Naive B cell (primary cell): Measurements from ENCODE around the gene GATAD2A. TPM values are rescaled to one million over a fixed set of nuclear protein-coding genes. Genes with fewer than 3 reads are reported as not detected.

ENCODE experiments used
- ATAC-seq, 2 donors: fragments of 150-1000 bp; cut with Tn5 transposase; 2 replicates each; pipeline ENCODE4 v1.10.0; 2021; ENCODE audit warnings: low read depth in 2 of 2, mild to moderate bottlenecking in 2 of 2, moderate library complexity in 2 of 2
- DNase-seq: peaks from one replicate; pipeline ENCODE4 v3.0.0; 2022
- H3K27ac Mint-ChIP-seq, 6 donors: one replicate each; pipeline ENCODE4 v1.8.0; 2020 to 2022; ENCODE audit warnings: mild to moderate bottlenecking in 6 of 6, mixed read lengths in 6 of 6, moderate library complexity in 5 of 6, inconsistent platforms in 2 of 6
- H3K27me3 Mint-ChIP-seq, 3 donors: one replicate each; pipeline ENCODE4 v1.8.0; 2021 to 2022; ENCODE audit warnings: mixed read lengths in 3 of 3, mild to moderate bottlenecking in 1 of 3
- H3K36me3 Mint-ChIP-seq, 2 donors: one replicate each; pipeline ENCODE4 v1.8.0; 2020 to 2022; ENCODE audit warnings: mixed read lengths in 2 of 2, inconsistent platforms in 1 of 2, mild to moderate bottlenecking in 1 of 2
- H3K4me1 Mint-ChIP-seq, 3 donors: one replicate each; pipeline ENCODE4 v1.8.0; 2020 to 2022; ENCODE audit warnings: mixed read lengths in 3 of 3, inconsistent platforms in 1 of 3, mild to moderate bottlenecking in 1 of 3, moderate library complexity in 1 of 3
- H3K4me3 Mint-ChIP-seq, 8 donors: one replicate each; pipeline ENCODE4 v1.8.0; 2020 to 2022; ENCODE audit warnings: mild to moderate bottlenecking in 8 of 8, mixed read lengths in 8 of 8, moderate library complexity in 8 of 8, inconsistent platforms in 2 of 8
- H3K9me3 Mint-ChIP-seq, 7 donors: one replicate each; pipeline ENCODE4 v1.8.0; 2020 to 2022; ENCODE audit warnings: mixed read lengths in 7 of 7, mild to moderate bottlenecking in 5 of 7, inconsistent platforms in 2 of 7, moderate library complexity in 1 of 7
- polyA plus RNA-seq, 6 donors: library from polyadenylated mRNA; unstranded; fragments of 300-500 nt; fragmentation: Illumina TruSeq; gene quantifications; one replicate each; pipeline ENCODE4 v1.2.3, GENCODE V29; 2021; ENCODE audit warnings: low read depth in 6 of 6

GATAD2A gene
- polyA plus RNA-seq, 6 donors from 2014 or later = 2.2 to 19.2 (median 10.6) TPM

DNA sequence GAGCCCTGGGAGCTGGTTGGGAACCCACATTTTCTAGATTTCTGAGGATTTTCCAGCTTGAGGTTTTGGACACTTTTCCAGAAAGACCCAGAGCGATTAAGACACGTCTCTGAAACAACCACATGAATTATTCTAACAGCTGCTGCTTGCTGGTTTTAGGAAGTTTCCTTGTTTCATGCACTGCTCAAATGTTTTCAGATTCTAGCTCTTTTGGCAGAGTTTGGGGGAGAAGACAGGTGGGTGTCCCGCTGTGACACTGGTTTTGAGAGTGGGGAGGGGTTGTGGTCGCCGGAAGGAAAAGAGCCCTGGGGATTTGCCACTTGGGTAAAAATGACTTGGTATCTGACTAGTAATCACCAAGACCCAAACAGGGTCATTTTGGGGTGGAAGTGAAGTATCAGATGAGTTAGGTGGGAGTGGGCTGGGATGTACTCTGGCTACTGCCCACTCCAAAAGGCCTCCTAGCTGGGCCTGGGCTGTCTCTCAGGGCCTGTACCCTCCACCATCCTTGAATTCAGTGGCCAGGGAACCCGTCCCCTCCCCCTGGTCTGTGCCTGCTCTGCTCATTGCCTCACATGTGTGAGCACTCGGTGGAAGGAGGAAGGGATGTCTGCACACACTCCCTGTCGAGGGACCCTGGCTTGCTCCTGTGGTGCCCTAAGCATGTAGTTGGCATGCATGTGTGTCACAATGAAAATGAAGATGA is 13.2 kb downstream of the GATAD2A start:
- DNase-seq (no peak), ATAC-seq (peak in 1 of 2 donors; percentile 41)
- Mint-ChIP-seq H3K9me3 (no peaks in the 10 kb centered on the region), H3K27me3 (no peaks in the 10 kb centered on the region), H3K4me1 (peaks cover 51 to 79% (median 68%) of the 10 kb centered on the region in 3 donors), H3K36me3 (no peaks in the 10 kb centered on the region), H3K4me3 (peak overlapping the region; percentile 22 to 88 (median 75)), H3K27ac (peak overlapping the region; percentile 28 to 92 (median 81))

DNA sequence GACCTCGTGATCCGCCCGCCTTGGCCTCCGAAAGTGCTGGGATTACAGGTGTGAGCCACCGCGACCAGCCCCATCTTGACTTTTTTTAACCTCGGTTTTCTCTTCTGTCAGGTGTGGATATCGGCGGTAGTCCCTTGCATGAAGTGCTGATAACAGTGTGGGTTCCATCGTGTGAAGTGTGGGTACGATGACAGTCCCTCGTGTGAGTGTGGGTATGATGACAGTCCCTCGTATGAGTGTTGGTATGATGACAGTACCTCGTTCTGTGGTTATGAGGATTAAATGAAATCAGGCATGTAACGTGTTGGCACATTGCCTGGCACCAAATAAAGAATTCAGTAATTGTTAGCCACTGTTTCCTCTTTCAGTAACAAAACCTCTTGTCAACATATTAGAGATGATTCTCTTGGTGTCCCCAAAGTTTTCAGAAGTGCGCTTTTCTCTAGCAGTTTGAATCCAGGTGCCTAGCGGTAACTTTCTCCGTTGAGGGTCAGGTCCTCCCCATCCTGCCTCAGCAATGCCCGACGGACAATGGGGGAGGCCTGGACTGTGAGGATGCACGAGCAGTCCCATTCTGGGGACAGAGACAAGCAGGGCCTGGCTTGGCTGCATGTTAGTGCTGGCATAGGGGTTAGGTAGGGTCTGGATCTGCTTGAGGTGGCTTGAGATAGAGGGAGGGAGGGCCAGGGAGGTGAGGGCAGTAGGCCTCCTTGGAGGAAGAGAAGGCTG is 15.3 kb downstream of the GATAD2A start:
- H3K4me3 Mint-ChIP-seq = peak overlapping the region in 7 of 8 donors; percentile 4 to 81 (median 69)
- H3K4me1 Mint-ChIP-seq = peaks cover 49 to 90% (median 73%) of the 10 kb centered on the region in 3 donors
- H3K9me3 Mint-ChIP-seq = no peaks in the 10 kb centered on the region
- no peaks in the 10 kb centered on the region for H3K36me3 Mint-ChIP-seq
- DNase-seq (peak; percentile 3), ATAC-seq (peak; percentile 50 to 57)
- peak overlapping the region; percentile 47 to 91 (median 79) for H3K27ac Mint-ChIP-seq
- no peaks in the 10 kb centered on the region for H3K27me3 Mint-ChIP-seq

DNA sequence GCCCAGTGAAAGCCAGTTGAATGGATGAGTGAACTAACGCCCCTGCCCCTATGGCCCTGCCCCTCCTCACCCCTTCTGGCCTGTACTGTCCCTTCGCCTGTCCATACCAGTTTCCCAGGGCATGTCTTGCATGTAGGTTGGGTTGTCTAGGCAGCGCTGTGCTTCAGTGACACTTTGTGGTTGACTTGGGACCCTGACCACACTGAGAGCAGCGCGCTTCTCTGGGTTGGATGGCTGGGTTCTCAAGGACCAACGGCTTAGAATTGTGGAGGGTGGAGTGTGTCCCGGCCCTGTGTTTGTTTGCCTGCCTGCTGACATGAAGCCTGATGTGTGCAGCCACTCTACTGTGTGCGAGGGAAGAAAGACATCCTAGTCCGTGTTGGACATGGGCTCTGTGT is 15.8 kb downstream of the GATAD2A start:
- DNase-seq = no peak
- Mint-ChIP-seq H3K27me3 (no peaks in the 10 kb centered on the region), H3K9me3 (no peaks in the 10 kb centered on the region), H3K36me3 (no peaks in the 10 kb centered on the region), H3K4me1 (peaks cover 45 to 90% (median 73%) of the 10 kb centered on the region in 3 donors), H3K27ac (peak overlapping the region in 3 of 6 donors; percentile 47 to 96 (median 91)), H3K4me3 (peak overlapping the region in 5 of 8 donors; percentile 35 to 81 (median 72))
- ATAC-seq = no peak

DNA sequence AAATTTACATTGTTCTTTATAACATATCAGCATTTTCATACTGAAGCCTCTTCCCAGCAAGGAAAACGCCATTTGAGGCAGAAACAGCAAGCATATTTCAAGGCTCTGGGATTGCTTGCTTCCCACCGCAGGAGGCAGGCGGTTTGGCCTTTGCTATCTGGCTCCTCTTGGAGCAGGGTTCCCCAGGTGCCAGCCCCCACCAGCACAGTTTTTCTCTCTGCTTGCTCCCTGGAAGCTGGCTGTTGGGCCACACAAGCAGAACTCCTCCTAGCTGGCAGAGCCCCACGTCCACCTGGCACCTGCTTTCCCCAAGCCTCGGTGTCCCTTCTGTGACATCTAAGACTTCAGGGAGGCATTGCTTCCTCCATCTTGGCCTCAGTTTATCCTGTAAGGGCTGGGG is 16.7 kb downstream of the GATAD2A start:
- Mint-ChIP-seq H3K4me1 (peaks cover 49 to 96% (median 78%) of the 10 kb centered on the region in 3 donors), H3K27ac (peak overlapping the region in 3 of 6 donors; percentile 39 to 96 (median 47)), H3K4me3 (peak overlapping the region in 1 of 8 donors; percentile 17)

DNA sequence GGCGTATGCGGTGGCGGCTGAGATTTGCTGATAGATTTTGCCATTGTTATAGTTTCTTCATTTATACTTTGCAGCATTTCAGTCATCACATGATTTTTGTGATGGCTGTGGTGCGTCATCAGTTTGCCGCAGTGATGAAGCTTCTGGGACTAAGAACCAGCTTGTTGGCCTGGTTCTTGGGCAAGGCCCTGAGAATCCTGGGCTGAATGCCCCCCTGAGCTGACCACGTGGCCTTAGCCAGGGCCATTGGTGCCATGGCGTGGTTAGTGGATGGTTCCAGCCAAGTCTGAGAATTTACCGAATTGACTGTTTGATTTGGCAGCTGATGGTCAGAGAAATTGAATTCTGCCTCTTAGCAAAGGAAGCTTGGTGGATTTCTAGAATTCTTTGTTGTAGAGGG is 17.8 kb downstream of the GATAD2A start:
- Mint-ChIP-seq H3K27me3 (no peaks in the 10 kb centered on the region), H3K27ac (peak overlapping the region in 1 of 6 donors; percentile 20), H3K4me1 (peaks cover 48 to 96% (median 78%) of the 10 kb centered on the region in 3 donors), H3K4me3 (peak overlapping the region in 1 of 8 donors; percentile 70), H3K9me3 (no peaks in the 10 kb centered on the region), H3K36me3 (no peaks in the 10 kb centered on the region)
- DNase-seq = no peak
- ATAC-seq = no peak

More for the DNA sequence above, 16.7 kb downstream of the GATAD2A start:
- no peaks in the 10 kb centered on the region for H3K9me3 Mint-ChIP-seq
- no peak for DNase-seq
- H3K36me3 Mint-ChIP-seq = no peaks in the 10 kb centered on the region
- no peaks in the 10 kb centered on the region for H3K27me3 Mint-ChIP-seq
- ATAC-seq = no peak

DNA sequence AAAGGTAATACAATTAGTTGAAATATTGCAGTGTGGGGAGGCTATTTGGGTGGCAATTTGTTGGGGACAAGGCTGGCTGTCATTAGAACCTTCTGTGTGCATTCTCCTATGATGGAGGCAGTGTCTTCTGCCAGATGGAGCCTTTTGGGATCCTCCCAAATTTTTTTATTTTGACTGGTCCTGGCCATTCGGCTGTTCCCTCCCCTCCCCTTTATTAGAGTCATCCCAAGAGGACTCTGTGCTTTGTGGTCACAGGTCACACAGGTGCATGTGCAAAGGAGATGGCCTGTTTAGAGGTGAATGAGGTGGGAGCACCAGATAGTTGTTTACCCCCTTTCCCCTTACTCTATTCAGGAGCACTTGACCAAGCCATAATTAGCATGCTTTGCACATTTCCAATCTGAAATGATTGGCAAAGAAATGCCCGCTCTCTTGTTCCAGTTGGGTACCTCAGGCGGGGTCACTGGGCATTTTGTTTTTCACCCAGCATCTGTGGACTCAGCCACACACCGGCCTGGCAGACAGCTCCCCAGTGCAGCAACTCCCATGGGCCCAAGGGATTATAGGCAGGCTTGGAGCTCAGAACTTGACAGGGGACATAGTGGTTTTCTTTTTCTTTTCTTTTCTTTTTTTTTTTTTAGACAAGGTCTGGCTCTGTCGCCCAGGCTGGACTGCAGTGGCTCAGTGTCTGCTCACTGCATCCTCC is 19.8 kb downstream of the GATAD2A start:
- no peaks in the 10 kb centered on the region for H3K36me3 Mint-ChIP-seq
- no peak for DNase-seq
- ATAC-seq = no peak
- no peaks in the 10 kb centered on the region for H3K9me3 Mint-ChIP-seq
- H3K4me1 Mint-ChIP-seq = peaks cover 48 to 98% (median 84%) of the 10 kb centered on the region in 3 donors
- H3K27ac Mint-ChIP-seq = peak overlapping the region in 5 of 6 donors; percentile 20 to 80 (median 41)
- peak overlapping the region in 2 of 8 donors; percentile 8 to 13 for H3K4me3 Mint-ChIP-seq
- H3K27me3 Mint-ChIP-seq = no peaks in the 10 kb centered on the region

DNA sequence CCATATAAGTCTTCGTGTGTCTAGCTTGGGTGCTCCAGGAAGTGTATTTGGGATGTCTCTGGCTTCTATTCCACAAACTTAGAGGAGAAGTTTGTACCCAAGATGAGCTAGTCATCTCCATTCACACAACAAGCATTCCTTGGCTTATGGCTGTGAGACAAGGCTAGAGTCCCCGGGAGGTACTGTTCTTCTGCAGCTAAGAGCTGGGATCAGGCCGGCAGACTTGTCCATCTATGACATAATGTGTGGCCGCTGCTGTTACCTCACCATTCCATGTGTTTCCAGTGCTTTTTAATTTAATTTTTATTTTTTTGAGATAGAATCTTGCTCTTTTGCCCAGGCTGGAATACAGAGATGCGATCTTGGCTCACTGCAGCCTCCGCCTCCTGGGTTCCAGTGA is 20.7 kb downstream of the GATAD2A start:
- Mint-ChIP-seq H3K9me3 (no peaks in the 10 kb centered on the region), H3K27ac (peak overlapping the region in 3 of 6 donors; percentile 41 to 80 (median 57)), H3K27me3 (no peaks in the 10 kb centered on the region), H3K36me3 (no peaks in the 10 kb centered on the region), H3K4me1 (peaks cover 45 to 98% (median 84%) of the 10 kb centered on the region in 3 donors), H3K4me3 (no peak overlapping the region)
- no peak for ATAC-seq
- no peak for DNase-seq

DNA sequence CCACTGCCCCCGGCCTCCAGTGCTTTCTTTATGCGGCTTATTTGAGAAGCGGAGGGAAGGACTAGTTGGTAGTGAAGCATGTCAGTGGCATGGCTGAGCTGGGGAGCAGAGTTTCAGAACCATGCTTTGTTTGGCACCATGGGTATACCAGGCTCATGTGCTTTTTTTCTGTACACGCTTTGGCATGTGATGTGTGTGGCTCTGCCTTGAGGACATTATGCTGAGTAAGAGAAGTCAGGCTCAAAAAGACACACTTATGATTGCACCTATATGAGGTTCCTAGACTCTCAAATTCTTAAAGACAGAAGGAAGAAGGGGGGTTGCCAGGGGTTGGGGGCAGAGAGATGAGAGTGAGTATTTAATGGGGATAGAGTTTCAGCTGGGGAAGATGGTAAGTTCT is 21.3 kb downstream of the GATAD2A start:
- H3K36me3 Mint-ChIP-seq = no peaks in the 10 kb centered on the region
- peak overlapping the region in 2 of 8 donors; percentile 3 to 11 for H3K4me3 Mint-ChIP-seq
- H3K9me3 Mint-ChIP-seq = no peaks in the 10 kb centered on the region
- DNase-seq (no peak), ATAC-seq (no peak)
- H3K27ac Mint-ChIP-seq = peak overlapping the region in 3 of 6 donors; percentile 34 to 76 (median 47)
- H3K27me3 Mint-ChIP-seq = no peaks in the 10 kb centered on the region
- peaks cover 46 to 97% (median 84%) of the 10 kb centered on the region in 3 donors for H3K4me1 Mint-ChIP-seq

DNA sequence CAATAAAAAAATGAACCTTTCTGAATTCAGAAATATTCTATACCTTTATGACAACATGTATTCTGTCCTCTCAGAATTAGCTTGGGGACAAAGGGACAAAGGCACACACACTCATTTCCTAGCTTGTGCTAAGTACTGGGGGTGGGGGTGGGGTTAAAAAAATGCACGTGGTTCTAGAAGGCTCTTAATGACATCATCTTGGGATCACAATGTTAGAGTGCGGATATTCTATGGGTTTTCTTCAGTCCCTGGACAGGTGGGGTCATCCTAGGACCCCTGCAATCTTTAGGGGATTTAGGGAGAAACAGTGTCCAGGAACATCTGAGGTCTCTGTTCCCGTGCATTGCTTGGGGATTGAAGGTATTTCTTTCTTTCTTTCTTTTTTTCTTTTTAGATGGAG is 21.8 kb downstream of the GATAD2A start:
- ATAC-seq (no peak), DNase-seq (no peak)
- Mint-ChIP-seq H3K4me1 (peaks cover 46 to 96% (median 82%) of the 10 kb centered on the region in 3 donors), H3K27me3 (no peaks in the 10 kb centered on the region), H3K27ac (peak overlapping the region in 4 of 6 donors; percentile 26 to 96 (median 58)), H3K36me3 (no peaks in the 10 kb centered on the region), H3K9me3 (no peaks in the 10 kb centered on the region), H3K4me3 (peak overlapping the region in 2 of 8 donors; percentile 8 to 57)

DNA sequence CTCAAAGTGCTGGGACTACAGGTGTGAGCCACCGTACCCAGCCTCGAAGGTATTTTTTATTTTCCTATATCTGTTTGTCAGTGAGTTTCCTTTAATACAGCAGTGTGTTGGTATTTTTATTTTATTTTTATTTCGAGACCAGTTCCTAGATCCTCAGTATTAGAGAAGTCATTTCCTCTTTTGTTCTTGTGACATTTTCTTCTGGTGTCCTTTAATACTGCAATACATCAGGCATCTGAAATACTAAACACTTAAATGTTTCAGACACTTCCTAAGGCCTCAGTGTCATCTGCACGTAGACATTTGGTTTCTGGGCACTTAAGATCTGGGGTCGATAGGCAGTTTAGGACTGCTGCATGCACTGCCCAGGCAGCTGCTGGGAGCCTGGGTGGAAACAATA is 22.5 kb downstream of the GATAD2A start:
- Mint-ChIP-seq H3K4me3 (peak overlapping the region in 2 of 8 donors; percentile 5 to 35), H3K9me3 (no peaks in the 10 kb centered on the region), H3K4me1 (peaks cover 50 to 96% (median 82%) of the 10 kb centered on the region in 3 donors), H3K27ac (peak overlapping the region in 3 of 6 donors; percentile 67 to 96 (median 82)), H3K36me3 (no peaks in the 10 kb centered on the region), H3K27me3 (no peaks in the 10 kb centered on the region)
- ATAC-seq (no peak), DNase-seq (no peak)

DNA sequence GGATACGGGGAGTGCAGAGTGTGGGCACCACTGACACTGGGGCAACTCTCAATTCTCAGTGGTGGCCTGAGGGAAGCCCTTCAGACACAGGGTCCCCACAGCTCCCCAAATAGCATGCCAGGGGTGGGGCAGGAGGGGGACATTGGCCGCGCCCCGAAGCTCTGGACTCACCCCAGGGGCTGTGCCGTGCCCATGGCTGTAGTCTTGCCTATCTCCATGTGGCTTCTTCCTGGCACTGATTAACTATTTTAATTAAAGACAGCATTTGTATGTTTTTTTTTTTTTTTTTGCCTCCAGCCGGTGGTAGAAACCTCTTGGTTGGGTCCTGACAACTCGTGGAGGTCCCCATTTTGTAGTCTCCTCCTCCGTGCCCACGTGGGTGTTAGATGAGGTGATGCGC is 23.3 kb downstream of the GATAD2A start:
- H3K4me3 Mint-ChIP-seq = peak overlapping the region in 1 of 8 donors; percentile 49

DNA sequence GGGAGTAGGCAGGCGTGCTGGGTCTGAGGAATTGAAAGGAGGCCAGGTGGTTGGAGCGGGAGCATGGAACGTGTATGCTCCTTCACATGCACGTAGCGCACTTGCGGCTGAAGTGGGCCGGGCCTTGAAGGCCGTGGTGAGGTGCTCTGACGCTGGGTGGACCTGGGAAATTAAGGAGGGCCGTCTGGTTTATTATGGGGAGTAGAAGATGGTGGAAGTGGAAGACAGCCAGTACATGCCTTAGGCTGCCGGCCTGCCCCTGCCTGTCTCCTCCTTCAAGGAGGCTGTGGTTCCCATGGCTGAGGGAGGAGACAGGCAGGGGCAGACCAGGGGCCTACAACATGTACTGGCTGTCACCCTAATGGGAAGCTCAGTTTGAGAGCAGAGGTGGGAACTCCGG is 23.9 kb downstream of the GATAD2A start:
- no peak overlapping the region for H3K4me3 Mint-ChIP-seq
- H3K27me3 Mint-ChIP-seq = no peaks in the 10 kb centered on the region

More for the DNA sequence above, 23.3 kb downstream of the GATAD2A start:
- Mint-ChIP-seq H3K27me3 (no peaks in the 10 kb centered on the region), H3K27ac (peak overlapping the region in 4 of 6 donors; percentile 56 to 96 (median 73)), H3K4me1 (peaks cover 50 to 96% (median 86%) of the 10 kb centered on the region in 3 donors), H3K36me3 (no peaks in the 10 kb centered on the region), H3K9me3 (no peaks in the 10 kb centered on the region)
- no peak for DNase-seq
- ATAC-seq = no peak

DNA sequence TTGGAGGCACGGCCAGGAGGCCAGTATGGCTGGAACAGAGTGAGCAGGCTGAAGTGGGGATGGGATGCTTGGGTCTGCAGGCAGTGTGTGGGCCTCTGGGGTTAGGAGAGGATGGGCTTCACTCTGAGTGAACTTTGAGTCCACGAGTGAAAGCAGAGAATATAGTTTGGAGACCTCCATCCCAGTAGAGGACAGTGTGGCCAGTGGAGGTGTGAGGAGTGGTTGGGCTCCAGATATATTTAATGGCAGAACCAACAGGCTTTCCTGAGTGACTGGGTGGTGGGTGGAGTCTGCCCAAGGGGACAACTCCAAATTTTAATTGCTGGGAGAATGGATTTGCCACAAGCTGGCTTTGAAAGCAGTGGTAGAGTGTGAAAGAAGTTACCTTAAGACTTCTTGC is 27.3 kb downstream of the GATAD2A start:
- H3K9me3 Mint-ChIP-seq = no peaks in the 10 kb centered on the region
- H3K36me3 Mint-ChIP-seq = no peaks in the 10 kb centered on the region
- peak overlapping the region in 4 of 6 donors; percentile 4 to 97 (median 34) for H3K27ac Mint-ChIP-seq
- no peak overlapping the region for H3K4me3 Mint-ChIP-seq
- no peaks in the 10 kb centered on the region for H3K27me3 Mint-ChIP-seq
- no peak for ATAC-seq
- DNase-seq = no peak
- peaks cover 45 to 89% (median 85%) of the 10 kb centered on the region in 3 donors for H3K4me1 Mint-ChIP-seq

More for the DNA sequence above, 23.9 kb downstream of the GATAD2A start:
- Mint-ChIP-seq H3K27ac (peak overlapping the region in 3 of 6 donors; percentile 67 to 94 (median 86)), H3K4me1 (peaks cover 54 to 96% (median 92%) of the 10 kb centered on the region in 3 donors), H3K9me3 (no peaks in the 10 kb centered on the region), H3K36me3 (no peaks in the 10 kb centered on the region)
- DNase-seq (no peak), ATAC-seq (no peak)
